BLaER1 (cell line): ENCODE measurements around the gene TRIM66.
A peak's percentile ranks its signal among the peaks of the same experiment; 100 is the strongest.

Experiments
- H3K27ac ChIP-seq: shearing (Covaris generic); formaldehyde crosslinking; 2 replicates; pipeline ENCODE4 v1.8.1; 2022
- H3K27me3 ChIP-seq: shearing (Covaris generic); formaldehyde crosslinking; 2 replicates; pipeline ENCODE4 v1.8.1; 2022
- H3K36me3 ChIP-seq: shearing (Covaris generic); formaldehyde crosslinking; 2 replicates; pipeline ENCODE4 v1.8.1; 2022
- H3K4me1 ChIP-seq: shearing (Covaris generic); formaldehyde crosslinking; 2 replicates; pipeline ENCODE4 v1.8.1; 2022
- H3K4me2 ChIP-seq: shearing (Covaris generic); formaldehyde crosslinking; 2 replicates; pipeline ENCODE4 v1.8.1; 2022
- H3K4me3 ChIP-seq: shearing (Covaris generic); formaldehyde crosslinking; 2 replicates; pipeline ENCODE4 v1.8.1; 2022
- H3K9ac ChIP-seq: shearing (Covaris generic); formaldehyde crosslinking; 2 replicates; pipeline ENCODE4 v1.8.1; 2022
- H3K9me3 ChIP-seq: shearing (Covaris generic); formaldehyde crosslinking; 2 replicates; pipeline ENCODE4 v1.8.1; 2022
- H4K20me1 ChIP-seq: shearing (Covaris generic); formaldehyde crosslinking; 2 replicates; pipeline ENCODE4 v1.8.1; 2022
- Cebpa-rat ChIP-seq: shearing (Covaris generic); IDR thresholded peaks from 2 replicates; pipeline ENCODE4 v1.8.1; 2022

The TRIM66 gene

DNA sequence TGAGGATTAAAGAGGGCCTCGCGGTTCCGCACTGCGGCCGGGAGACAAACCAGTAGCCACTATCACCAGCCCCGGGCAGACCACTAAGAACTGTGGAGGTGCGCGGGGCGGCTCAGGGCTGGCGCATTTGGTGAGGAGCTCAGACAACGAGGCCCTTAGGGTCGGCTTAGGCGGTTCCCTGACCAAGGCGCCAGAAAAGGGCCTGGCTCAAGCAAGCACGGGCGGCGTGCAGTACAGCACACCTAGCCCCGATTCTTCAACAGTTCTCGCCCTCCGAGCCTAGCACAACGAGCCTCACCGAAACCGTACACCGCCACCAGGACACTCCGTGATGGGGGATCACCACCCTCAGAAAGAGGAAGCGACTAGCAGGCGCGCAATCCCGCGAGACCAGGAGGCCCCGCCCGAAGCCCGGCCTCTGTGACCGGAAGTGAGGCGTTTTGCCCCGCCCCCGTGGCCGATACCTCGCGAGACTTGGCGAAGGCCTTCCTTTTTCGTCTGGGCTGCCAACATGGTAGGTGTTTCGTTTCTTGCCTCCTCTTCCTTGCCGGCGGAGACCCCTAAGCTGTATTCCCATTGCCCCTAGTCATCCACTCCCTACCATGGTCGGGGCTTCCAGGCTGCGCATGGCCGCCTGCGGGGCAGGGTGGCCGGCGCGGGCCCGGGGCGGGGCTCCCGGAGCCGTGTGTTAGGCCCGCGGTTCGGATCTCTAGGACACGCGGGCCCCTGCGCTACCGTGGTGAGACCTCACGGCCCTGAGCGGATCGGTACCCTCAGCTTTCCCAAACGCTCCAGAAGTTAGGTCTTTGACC, at the start of gene TRIM66, which contains the start of gene RPL27A:
TSS of gene TRIM66 (minus strand) at position 363 of the 812 bp plus-strand sequence. CDS start 10,391 bp downstream, outside the sequence.
TSS of gene RPL27A (plus strand) at position 490 of the 812 bp plus-strand sequence. CDS start at position 512, 22 bp downstream.
- Histone ChIP-seq H3K9me3 (no peaks in the 10 kb centered on the region), H4K20me1 (peaks cover 43% of the 10 kb centered on the region), H3K4me1 (peaks cover 46% of the 10 kb centered on the region), H3K27ac (peak within 1 kb of the TSS; percentile 100), H3K27me3 (no peaks in the 10 kb centered on the region), H3K4me3 (peak within 1 kb of the TSS; percentile 98), H3K4me2 (peak within 1 kb of the TSS; percentile 96), H3K36me3 (peaks cover 42% of the 10 kb centered on the region), H3K9ac (peak within 1 kb of the TSS; percentile 100)
- TF ChIP-seq Cebpa-rat: no peak

GRCh38 chr11:8731647-8732323, 49.3 kb upstream of the TRIM66 start:
- no peak for TF ChIP-seq Cebpa-rat
- no peaks in the 10 kb centered on the region for H3K9me3 ChIP-seq
- H3K4me3 ChIP-seq: no peak overlapping the region
- no peaks in the 10 kb centered on the region for H3K36me3 ChIP-seq
- H3K27ac ChIP-seq: no peak overlapping the region
- H3K4me1 ChIP-seq: peaks cover 38% of the 10 kb centered on the region
- H3K9ac ChIP-seq: no peak overlapping the region
- peak overlapping the region; percentile 81 for H3K4me2 ChIP-seq
- H3K27me3 ChIP-seq: peaks cover 16% of the 10 kb centered on the region; the same call in 1 of the 2 replicates
- H4K20me1 ChIP-seq: peaks cover 34% of the 10 kb centered on the region

GRCh38 chr11:8730697-8731020, 48.2 kb upstream of the TRIM66 start:
- H3K9me3 ChIP-seq: no peaks in the 10 kb centered on the region
- peak overlapping the region; percentile 81; the same call in 1 of the 2 replicates for H3K4me2 ChIP-seq
- H3K27ac ChIP-seq: no peak overlapping the region
- no peaks in the 10 kb centered on the region for H3K36me3 ChIP-seq
- TF ChIP-seq Cebpa-rat: no peak
- H4K20me1 ChIP-seq: peaks cover 34% of the 10 kb centered on the region
- H3K27me3 ChIP-seq: peaks cover 21% of the 10 kb centered on the region; the same call in 1 of the 2 replicates
- H3K9ac ChIP-seq: no peak overlapping the region
- H3K4me1 ChIP-seq: peaks cover 38% of the 10 kb centered on the region
- H3K4me3 ChIP-seq: no peak overlapping the region

DNA sequence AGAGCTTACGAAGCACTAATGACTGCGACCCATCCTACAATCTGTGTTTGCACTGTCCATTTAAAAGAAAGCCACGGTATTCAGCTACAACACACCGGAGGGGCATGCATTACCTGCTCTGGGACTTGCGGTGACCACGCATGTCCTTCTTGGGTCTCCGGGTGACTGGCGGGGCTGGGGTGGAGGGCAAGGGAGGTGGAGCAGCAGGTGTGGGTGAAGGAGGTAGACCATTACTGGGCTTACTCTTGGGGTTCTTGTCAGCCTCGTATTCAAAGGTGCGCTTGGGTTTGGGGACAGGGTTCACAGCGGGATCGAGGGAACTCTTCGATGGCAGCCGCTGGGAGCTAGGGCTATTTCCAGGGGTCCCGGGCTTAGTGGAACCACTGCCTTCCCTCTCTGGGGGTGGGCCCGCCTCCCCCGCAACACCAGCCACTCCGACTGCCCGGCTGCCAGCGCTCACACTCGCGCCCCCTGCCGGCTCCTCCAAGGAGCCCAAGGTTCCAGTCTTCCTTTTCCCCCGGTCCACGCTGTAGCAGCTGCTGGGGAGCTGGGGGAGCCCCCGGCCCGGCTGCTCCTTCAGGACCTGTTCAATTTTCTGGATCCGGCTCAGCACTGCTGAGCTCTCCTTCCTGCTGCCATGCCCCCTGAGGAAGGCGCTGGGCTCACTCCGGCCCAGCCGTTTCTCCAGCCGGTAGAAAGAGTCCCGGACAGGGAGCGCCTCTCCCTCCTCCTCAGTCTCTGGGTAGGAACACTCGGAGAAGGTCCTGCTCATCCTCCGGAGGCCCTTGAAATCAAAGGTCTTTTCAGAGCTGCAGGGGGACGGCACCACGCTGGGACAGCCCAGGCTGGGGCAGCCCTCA, 47.6 kb upstream of the TRIM66 start:
- Histone ChIP-seq H3K9me3 (no peaks in the 10 kb centered on the region), H3K9ac (no peak overlapping the region), H3K27me3 (peaks cover 21% of the 10 kb centered on the region; the same call in 1 of the 2 replicates), H3K27ac (no peak overlapping the region), H3K4me2 (no peak overlapping the region), H3K4me3 (no peak overlapping the region), H3K36me3 (no peaks in the 10 kb centered on the region), H3K4me1 (peaks cover 38% of the 10 kb centered on the region), H4K20me1 (peaks cover 34% of the 10 kb centered on the region)
- no peak for TF ChIP-seq Cebpa-rat

DNA sequence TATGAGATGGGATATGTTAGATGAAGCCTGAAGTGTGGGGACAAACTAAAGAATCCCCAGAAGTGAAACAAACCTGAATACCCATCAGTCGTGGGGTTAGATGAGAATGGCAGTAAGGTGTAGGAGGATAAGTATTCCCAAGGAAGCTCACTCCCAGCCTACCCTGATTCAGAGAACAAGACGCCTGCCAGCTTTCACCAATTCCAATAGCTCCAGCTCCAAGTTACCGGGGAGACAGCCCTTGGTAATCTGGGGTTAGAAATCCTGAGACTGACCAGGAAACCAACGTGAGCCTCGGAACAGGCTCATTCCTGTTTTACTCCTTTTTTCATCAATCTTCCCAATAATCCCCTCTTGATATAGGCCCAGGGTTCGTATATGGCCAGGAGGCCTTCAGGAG, 46.6 kb upstream of the TRIM66 start:
- no peaks in the 10 kb centered on the region for H3K36me3 ChIP-seq
- H3K9me3 ChIP-seq: no peaks in the 10 kb centered on the region
- no peak overlapping the region for H3K4me3 ChIP-seq
- no peak overlapping the region for H3K9ac ChIP-seq
- peaks cover 45% of the 10 kb centered on the region for H3K4me1 ChIP-seq
- no peak overlapping the region for H3K27ac ChIP-seq
- TF ChIP-seq Cebpa-rat: no peak
- peaks cover 21% of the 10 kb centered on the region; the same call in 1 of the 2 replicates for H3K27me3 ChIP-seq
- no peak overlapping the region for H3K4me2 ChIP-seq
- peaks cover 34% of the 10 kb centered on the region for H4K20me1 ChIP-seq

- H3K4me2 ChIP-seq: no peak overlapping the region
- no peak for TF ChIP-seq Cebpa-rat
Observed at GRCh38 chr11:8728563-8728962, 46.1 kb upstream of the TRIM66 start.

GRCh38 chr11:8726395-8726794, 43.9 kb upstream of the TRIM66 start:
- H3K36me3 ChIP-seq: no peaks in the 10 kb centered on the region
- H3K4me2 ChIP-seq: no peak overlapping the region
- H3K4me1 ChIP-seq: peaks cover 33% of the 10 kb centered on the region
- H3K9ac ChIP-seq: no peak overlapping the region
- H3K4me3 ChIP-seq: no peak overlapping the region
- no peak overlapping the region for H3K27ac ChIP-seq
- no peak for TF ChIP-seq Cebpa-rat
- H3K27me3 ChIP-seq: peaks cover 21% of the 10 kb centered on the region; the same call in 1 of the 2 replicates
- H3K9me3 ChIP-seq: no peaks in the 10 kb centered on the region
- H4K20me1 ChIP-seq: peaks cover 9% of the 10 kb centered on the region; the same call in 1 of the 2 replicates

More at GRCh38 chr11:8728563-8728962, 46.1 kb upstream of the TRIM66 start:
- Histone ChIP-seq H3K27ac (no peak overlapping the region), H3K36me3 (no peaks in the 10 kb centered on the region), H3K9me3 (no peaks in the 10 kb centered on the region), H4K20me1 (peaks cover 30% of the 10 kb centered on the region), H3K4me3 (no peak overlapping the region), H3K9ac (no peak overlapping the region), H3K27me3 (peaks cover 21% of the 10 kb centered on the region; the same call in 1 of the 2 replicates), H3K4me1 (peaks cover 40% of the 10 kb centered on the region)

- Histone ChIP-seq H3K36me3 (no peaks in the 10 kb centered on the region), H3K9me3 (no peaks in the 10 kb centered on the region), H3K4me2 (peak overlapping the region; percentile 23; the same call in 1 of the 2 replicates), H3K9ac (no peak overlapping the region), H4K20me1 (no peaks in the 10 kb centered on the region; the same call in 1 of the 2 replicates), H3K27me3 (peaks cover 19% of the 10 kb centered on the region; the same call in 1 of the 2 replicates), H3K27ac (no peak overlapping the region), H3K4me1 (peaks cover 23% of the 10 kb centered on the region), H3K4me3 (no peak overlapping the region)
- TF ChIP-seq Cebpa-rat: no peak
Observed at GRCh38 chr11:8724682-8725081, 42.2 kb upstream of the TRIM66 start.

DNA sequence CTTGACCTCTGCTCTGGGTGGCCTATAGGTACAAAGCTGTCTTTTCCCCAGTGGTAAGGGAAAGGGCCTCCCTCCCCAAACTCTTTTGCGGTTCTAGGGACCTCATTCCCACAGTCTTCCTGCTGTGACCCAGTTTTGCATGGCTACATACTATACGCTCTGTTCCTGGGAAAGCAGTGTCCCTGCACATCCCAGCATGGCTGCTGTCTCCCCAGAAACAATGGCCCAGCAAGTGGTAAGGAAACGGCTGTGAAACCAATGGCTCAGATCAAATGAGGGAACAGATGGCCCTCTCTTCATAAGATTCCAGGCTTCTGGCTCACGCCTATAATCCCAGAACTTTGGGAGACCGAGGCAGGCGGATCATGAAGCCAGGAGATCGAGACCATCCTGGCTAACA, 41.2 kb upstream of the TRIM66 start:
- Histone ChIP-seq H3K36me3 (no peaks in the 10 kb centered on the region), H3K4me3 (no peak overlapping the region), H3K4me1 (peaks cover 24% of the 10 kb centered on the region), H3K27me3 (peaks cover 11% of the 10 kb centered on the region; the same call in 1 of the 2 replicates), H3K9me3 (no peaks in the 10 kb centered on the region), H3K9ac (no peak overlapping the region), H4K20me1 (no peaks in the 10 kb centered on the region), H3K27ac (no peak overlapping the region), H3K4me2 (no peak overlapping the region)
- TF ChIP-seq Cebpa-rat: no peak
